Fibroblast of mammary gland (primary cell): ENCODE data around the gene AZU1.

Experiments
- DNase-seq: peaks from one replicate; pipeline ENCODE4 v3.0.0-alpha.2; 2010; ENCODE audit warnings: low read depth
- H3K4me3 ChIP-seq: 2 replicates; pipeline ENCODE4 v1.5.1; 2011; ENCODE audit warnings: low read depth, mild to moderate bottlenecking, low read length, moderate library complexity; ENCODE audit not compliant: control insufficient read depth
- TF ChIP-seq, protein P1 (sequence below): conservative IDR thresholded peaks from 2 replicates; pipeline ENCODE4 v1.5.1; 2011; ENCODE audit warnings: low read depth, low read length, inconsistent platforms; ENCODE audit not compliant: control insufficient read depth, insufficient read depth

AZU1 gene

DNA sequence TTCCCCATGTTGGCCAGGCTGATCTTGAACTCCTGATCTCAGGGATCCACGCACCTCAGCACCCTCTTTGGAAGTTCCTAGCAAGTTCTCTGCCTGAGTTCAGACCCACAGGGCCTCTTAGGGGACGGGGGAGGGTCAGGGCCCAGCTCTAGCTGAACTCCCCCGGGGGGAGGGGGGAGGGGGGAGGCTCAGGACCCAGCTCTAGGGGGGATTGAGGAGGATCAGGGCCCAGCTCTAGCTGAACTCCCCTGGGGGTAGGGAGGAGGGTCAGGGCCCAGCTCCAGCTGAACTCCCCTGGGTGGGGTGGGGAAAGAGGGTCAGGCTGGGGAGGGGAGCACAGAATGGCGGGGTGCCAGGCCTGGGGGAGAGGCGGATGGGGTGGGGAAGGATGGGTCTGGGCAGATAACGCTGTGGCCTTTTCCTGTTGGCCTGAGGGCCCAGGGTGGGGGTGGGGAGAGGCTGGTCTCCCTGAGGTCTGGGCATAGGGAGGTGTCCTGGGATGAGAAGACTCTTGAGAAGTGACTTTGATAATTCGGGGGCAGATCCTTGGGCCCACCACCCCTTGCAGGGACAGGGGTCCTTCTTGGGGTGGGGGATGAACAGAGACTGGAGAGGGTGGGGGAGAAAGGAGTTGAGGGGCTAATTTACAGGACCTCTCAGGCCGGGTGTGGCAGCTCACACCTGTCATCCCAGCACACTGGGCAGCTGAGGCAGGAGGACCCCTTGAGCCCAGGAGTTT, 35.9 kb upstream of the AZU1 start:
- TF ChIP-seq, protein P1, sequence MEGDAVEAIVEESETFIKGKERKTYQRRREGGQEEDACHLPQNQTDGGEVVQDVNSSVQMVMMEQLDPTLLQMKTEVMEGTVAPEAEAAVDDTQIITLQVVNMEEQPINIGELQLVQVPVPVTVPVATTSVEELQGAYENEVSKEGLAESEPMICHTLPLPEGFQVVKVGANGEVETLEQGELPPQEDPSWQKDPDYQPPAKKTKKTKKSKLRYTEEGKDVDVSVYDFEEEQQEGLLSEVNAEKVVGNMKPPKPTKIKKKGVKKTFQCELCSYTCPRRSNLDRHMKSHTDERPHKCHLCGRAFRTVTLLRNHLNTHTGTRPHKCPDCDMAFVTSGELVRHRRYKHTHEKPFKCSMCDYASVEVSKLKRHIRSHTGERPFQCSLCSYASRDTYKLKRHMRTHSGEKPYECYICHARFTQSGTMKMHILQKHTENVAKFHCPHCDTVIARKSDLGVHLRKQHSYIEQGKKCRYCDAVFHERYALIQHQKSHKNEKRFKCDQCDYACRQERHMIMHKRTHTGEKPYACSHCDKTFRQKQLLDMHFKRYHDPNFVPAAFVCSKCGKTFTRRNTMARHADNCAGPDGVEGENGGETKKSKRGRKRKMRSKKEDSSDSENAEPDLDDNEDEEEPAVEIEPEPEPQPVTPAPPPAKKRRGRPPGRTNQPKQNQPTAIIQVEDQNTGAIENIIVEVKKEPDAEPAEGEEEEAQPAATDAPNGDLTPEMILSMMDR: no peak
- H3K4me3 ChIP-seq: no peak overlapping the region
- DNase-seq: no peak

DNA sequence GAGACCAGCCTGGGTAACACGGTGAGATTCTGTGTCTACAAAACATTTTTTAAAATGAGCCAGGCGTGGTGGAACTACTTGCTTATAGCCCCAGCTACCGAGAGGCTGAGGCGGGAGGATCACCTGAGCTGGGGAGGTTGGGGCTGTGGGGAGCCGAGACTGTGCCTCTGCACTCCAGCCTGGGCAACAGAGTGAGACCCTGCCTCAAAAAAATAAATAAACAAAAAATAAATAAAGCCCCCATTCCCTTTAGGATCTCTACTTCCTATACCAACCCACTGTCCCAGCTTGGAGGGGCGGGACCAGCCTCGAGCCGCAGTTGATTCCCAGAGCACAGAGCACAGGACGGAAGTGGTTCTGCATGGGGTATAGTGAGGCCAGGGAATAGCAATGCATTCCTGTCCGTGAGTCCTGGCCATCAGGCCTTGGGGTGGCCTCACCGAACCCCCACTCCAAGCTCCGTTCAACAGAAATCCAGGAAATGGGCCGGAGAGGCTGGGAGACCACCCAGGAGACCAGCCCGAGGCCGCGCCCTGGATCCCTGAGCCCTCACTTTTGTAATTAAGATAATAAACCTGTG, 35.2 kb upstream of the AZU1 start:
- TF ChIP-seq, protein P1: no peak
- no peak for DNase-seq
- H3K4me3 ChIP-seq: no peak overlapping the region

DNA sequence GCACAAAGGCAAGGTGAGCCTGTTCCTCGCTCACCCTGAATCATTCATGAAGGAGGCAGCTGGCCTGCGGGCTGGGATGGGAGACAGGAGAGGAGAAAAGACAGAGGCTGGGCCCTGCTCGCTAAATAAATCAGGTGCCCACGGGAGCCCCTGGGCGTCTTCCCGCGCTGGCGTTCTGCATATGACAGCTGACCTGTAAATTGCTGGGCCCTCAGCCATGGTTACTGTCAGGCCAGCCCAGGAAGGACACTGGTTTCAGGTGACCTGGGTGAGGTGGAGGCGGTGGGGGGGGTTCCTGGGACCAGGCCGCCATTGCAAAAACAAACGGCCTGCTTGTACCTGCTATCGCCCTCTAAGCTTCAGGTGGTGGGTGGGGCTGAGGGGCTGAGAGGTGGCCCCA, 33.8 kb upstream of the AZU1 start:
- H3K4me3 ChIP-seq: no peak overlapping the region
- no peak for DNase-seq

DNA sequence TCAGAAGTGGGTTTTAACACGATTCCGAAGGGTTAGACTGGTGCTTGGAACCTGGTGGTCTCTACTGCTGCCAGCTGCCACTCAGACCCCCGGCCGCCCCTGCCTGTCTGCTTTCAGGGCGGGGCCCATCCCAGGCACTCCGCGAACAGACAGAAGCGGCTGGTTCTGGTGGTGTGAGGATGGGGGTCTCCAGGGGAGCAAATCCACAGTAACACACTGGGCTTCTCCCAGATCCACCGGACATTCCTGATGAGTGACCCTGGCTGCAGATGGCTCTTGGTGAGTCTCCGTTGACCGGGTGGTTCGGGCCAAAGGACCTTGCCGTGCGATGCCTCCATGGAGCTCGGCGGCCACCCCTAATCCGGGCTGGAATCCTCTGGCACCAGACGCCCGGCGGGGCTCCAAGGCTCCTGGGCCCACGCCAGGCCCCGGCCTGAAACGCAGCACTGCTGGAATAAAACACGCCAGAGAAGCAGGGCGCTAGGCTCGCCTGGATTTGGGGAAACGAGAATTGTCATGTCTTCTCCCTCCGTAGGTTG, 32.5 kb upstream of the AZU1 start:
- H3K4me3 ChIP-seq: no peak overlapping the region
- TF ChIP-seq, protein P1: no peak
- DNase-seq: no peak

More for the DNA sequence above, 33.8 kb upstream of the AZU1 start:
- TF ChIP-seq, protein P1: no peak

DNA sequence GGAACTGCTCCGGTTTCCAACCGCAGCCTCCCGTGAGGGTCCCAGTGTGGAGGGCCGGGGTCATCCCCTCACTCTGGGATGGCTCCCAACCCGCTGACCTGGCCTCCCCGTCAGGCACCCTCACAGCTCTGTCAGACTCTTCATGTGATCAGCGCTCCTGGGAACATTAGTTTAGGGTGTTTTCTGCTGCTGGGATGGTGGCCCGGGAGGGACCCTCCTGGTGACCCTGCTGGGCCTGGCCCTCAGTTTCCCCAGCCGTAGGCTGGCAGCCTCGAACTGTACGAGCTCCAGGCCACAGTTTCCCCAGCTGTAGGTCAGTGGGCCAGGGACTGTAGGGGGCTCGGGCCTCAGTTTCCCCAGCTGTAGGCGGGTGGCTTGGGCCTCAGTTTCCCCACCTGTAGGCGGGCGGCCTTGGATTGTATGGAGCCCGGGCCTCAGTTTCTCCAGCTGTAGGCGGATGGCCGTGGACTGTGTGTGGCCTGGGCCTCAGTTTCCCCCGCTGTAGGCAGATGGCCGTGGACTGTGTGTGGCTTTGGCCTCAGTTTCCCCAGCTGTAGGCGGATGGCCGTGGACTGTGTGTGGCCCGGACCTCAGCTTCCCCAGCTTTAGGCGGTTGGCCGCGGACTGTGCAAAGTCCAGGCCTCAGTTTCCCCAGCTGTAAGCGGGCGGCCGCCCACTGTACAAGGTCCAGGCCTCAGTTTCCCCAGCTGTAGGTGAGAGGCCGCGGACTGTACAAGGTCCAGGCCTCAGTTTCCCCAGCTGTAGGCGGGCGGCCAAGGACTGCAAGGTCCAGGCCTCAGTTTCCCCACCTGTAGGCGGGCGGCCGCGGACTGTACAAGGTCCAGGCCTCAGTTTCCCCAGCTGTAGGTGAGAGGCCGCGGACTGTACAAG, 31.7 kb upstream of the AZU1 start:
- TF ChIP-seq, protein P1: no peak
- DNase-seq: no peak
- H3K4me3 ChIP-seq: peak overlapping the region; percentile 68

DNA sequence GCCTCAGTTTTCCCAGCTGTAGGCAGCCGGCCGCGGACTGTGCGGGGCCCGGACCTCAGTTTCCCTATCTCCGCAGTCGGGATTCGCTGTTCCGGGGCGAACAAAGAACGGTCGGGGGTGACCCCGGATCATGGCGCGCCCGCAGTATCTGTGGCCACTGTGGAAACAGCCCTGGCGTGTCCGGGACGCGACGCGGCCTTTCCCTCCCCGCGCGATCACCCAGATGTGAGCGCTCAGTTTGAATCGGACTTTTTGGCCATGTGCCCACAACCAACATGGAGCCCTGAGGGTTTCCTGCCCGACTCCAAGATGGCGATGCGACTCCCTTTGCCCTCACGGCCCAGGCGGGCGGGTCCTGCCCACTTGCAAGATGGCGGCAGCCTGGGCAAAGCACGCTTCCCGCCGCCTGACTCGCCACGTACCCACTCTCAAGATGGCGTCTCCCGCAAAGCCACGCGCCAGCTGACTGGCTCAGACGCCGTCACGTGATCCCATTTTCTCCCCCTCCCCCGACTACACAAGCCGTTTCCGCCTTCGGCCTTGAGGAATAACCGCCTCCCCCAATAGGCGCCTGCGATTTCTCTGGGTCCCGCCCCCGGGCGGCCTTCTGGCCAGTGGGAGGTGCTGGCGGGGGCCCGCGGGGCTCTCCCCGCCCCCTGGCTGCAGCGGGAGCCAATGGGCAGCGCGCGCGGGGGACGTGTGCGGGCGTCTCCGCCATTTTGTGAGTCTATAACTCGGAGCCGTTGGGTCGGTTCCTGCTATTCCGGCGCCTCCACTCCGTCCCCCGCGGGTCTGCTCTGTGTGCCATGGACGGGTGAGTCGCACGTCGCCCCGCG, 30.7 kb upstream of the AZU1 start, which contains the start of gene PTBP1:
PTBP1 (plus strand) TSS at position 761 of the 836 bp plus-strand sequence; CDS start at position 807, 46 bp downstream.
- TF ChIP-seq, protein P1: no peak
- peak; percentile 100 for DNase-seq
- peak within 1 kb of the TSS; percentile 88 for H3K4me3 ChIP-seq
